SIG-M5 treated with dmso at 0.1 percent for 504 hours (cell line): ENCODE results near the gene ATF7.
"Not testable (repeated sequence)": the region's sequence is repeated elsewhere in the genome, so short reads cannot be mapped to it uniquely, and the experiment has no call there.

ENCODE experiments used
- DNase-seq: peaks from one replicate; lab custom pipeline; 2025; ENCODE audit not compliant: unreplicated experiment; lab: John Stamatoyannopoulos, UW

The ATF7 gene

DNA sequence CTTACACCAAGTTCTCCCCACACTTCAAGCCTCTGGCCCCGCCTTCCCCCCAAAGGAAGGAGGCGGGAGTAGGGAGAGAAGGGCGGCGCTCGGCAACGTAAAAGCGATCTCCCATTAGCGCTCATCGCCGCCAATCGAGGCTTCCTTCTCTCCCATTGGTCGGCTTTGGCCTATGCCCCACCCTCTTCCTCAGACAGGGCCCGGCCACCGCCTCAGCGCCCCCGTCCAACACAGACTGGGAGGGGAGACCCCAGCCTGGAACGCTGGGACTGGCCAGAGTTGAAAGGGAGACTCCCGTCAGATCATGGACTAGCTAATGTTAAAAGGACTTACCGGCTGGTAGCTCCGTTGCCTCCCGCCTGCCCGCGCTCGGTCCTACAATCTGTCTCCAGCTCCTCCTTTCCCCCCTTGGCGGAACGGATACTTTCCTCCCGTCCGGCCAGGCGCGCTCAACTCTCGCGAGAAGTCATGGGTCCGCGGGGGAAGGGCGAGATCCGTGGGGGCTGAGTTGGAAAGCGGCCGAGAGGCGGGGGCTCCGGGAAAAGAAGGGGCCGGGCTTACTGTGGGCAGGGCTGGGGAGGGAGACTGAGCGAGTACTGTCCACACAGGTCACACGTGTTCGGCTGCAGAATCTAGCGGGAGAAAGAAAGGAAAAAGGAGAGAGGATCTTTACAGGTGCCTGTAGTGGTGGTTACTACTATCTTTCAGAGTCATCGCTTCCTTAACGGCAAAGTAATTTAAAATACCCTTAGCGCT lies at the start of gene ATF7:
Gene ATF7 (minus strand): TSS at position 437 of the 756 bp plus-strand sequence. CDS start 25,382 bp downstream, outside the sequence.
- DNase-seq = peak; percentile 98

DNA sequence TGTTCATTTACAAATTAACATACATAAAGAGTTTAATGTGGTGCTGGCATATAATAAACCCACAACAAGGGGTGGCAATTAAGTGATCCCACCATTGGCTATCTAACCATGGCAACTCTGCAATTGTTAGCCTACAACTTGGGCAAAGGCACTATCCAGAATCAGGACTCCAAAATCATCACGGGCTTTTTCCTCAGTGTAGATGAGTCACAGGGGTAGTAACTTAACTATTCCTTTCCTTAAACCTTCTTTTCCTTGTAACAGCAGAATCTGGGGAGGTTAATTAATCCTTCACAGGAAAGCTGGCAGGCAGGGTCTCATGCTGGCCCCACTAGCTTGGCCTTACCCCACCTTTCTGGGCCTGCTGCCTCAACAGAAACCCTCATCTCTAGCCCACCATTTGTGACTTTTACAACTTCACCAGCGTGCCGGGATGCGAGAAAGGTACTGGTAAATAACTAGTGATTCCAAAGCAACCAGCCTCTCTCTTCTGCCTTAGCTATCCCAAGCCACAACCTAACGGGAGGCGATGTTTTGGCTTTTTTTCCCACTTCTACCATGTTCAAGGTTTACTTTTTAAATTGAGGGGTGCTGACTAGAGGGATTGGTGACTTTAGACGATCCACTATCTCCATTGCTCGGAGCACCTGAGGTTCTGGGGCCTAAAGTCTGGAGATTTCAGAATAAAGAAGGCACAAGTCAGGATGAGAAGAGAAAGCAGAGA lies 49.0 kb upstream of the ATF7 start:
- DNase-seq = no peak

DNA sequence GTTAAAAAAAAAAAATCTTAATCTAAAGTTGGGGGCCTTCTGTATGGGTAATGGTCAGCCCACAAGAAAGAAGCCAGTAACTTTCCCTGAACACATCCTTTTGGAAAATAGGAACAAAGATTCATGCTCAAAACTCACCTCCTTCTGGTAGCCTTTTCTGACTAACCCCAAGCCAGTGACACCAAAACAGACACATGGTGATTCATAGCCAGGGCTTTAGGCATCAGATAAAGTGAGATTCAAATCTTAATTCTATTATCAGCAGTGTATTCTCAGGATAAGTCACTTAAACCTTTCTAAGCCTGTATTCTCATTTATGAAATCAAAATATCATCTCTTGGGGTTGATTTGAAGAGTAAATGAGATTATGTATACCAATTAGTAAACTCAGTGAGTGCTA lies 44.8 kb upstream of the ATF7 start:
- no peak for DNase-seq

DNA sequence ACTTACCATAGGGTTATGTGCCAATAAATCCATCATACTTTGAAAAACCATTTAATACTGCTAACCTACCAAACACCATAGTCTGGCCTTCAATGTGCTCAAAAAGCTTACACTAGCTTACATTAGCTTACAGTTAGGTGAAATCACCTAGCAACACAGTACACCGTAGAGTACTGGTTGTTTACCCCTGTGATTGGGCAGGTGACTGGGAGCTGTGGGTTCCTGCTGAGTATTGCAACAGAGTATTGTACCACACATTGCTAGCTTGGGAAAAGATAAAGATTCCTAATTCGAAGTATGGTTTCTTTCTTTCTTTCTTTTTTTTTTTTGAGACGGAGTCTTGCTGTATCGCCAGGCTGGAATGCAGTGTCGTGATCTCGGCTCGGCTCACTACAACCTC lies 44.1 kb upstream of the ATF7 start:
- no peak for DNase-seq

DNA sequence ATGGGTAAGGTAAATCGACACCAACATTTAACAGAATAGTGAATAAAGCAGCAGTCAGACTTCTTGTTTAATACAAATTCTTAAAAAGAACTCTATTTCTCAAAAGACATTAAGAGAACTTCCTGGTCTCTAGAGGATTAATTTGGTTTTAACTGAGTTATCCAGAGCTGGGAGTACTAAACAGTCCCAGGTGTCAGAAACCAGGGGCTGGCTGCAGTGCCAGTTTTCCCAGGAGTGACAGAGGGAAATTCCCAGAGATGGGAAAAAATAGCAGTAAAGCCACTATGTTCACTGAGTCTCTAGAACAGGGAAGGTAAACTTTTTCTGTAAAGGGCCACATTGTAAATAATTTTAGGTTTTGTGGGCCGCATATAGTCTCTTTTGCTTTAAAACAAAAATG lies 40.9 kb upstream of the ATF7 start:
- DNase-seq = no peak

DNA sequence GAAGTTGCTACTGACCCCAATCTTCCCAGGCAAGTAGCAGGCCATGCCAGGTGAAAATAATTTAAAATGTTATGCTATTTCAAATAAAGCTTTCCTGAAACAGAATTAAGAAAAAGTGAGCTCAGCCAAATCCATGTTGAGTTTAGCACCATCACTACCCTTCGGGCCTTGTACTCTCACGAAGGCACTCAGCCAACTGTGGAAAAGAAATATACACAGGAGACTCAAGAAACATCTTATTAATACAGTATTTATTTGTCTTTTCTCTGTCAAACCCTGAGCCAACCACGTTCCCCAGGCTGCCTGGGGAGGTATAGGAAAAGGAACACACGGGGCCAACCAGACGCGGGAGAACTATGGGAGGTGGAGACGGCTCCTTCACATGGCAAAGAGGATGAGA lies 38.8 kb upstream of the ATF7 start:
- DNase-seq = no peak

DNA sequence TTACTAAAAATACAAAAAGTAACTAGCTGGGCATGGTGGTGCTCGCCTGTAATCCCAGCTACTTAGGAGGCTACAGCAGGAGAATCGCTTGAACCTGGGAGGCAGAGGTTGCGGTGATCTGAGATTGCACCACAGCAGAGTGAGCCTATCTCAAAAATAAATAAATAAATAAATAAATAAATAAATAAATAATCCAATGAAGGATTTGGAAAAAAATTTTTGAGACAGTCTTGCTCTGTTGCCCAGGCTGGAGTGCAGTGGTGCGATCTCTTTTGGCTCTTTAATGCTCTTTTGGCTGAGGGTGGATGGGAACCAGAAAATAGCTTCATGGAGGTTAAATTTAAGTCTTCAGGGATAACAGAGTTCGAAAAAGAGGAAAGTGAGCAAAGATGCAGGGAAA lies 38.0 kb upstream of the ATF7 start:
- DNase-seq = no peak

DNA sequence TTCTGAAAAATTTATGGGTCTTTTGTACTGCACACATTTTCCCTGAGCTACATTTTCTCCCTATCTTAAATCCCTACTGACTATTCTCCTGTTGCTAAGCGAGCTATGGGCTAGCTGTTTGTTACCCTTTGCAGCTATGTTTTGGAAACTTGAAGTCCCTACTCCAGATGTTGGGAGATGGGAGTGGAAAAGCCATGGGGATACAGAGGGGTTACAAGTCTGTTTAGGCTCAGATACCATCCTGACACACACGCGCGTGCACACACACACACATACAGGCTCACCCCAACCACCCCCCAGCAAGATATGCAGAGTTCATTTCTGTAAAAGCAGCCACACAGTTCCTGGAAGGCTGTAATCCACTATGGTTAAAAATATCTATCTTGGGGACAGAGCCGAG lies 33.9 kb upstream of the ATF7 start:
- DNase-seq = no peak

DNA sequence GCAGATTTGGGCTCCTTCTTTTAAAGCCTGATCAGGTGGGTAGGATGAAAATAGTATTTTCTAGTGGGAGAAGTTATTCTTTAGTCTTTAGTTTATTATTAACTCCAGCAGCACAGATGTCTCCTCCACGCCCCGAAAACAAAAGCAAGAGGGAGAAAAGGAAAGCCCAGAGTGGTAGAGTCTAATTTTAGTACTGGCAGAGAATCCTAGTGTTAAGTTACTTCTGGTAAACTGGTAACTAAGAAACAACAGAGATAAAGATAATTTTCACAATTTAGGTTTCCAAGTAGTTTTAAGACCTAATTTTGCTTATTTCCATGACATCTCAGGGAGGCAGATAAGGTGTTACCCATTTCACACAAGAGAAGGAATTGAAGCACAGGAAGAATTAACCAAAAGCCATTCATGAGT lies 33.4 kb upstream of the ATF7 start:
- no peak for DNase-seq

DNA sequence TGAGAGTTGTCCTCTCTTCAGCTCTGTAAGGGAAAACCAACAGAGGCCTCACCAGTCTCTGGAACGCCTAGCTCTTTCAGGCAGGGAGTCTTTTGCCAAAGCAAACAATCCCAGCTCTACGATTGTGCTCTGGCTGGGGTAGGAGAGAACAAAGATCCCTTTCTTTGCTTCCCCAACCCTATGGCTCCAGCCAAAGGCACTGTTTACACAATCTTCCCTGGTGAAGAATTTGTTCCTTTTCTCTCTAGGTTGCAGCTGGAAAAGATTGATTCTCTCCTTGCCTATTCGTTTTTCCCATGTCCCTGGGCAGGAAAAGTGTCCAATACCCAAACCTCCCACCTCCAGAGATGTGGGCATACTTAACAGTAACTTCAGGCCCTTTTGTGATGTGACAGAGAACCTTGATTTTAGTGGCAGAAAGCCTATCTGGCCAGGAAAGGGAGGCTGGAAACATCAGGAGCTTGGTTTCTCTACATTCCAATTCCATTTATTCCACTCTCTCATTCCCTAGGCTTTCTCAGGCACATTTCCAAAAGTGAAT lies 32.9 kb upstream of the ATF7 start:
- no peak for DNase-seq

DNA sequence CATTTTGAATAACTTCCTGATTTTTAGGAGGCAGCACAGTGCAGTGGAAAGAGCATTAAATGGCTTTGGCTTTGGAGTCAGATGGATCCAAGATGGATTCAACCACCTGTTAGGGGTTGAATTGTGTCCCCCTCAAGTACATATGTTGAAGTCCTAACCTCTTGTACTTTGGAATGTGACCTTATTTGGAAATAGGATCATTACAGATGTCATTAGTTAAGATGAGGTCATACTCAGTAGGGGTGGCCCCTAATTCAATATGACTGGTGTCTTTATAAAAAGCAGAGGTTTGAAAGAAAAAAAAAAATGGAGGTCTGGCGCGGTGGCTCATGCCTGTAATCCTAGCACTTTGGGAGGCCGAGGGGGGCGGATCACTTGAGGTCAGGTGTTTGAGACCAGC lies 30.9 kb upstream of the ATF7 start:
- DNase-seq = no peak

DNA sequence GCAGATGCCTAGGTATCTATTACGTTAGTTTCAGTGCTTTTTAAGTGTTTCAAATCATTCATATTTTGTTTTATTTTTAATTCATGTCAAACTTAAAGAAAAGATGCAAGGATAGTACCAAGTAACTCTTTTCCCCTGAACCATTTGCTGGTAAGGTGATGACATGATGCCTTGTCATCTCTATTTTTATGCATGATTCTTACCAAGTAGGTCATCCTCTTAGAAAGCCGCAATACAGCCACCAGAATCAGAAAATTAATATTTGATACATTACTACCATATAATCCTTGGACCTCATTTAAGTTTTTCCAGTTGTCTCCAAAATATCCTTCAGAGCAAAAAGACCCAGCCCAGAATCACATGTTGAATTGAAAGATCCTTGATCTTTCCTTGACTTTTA lies 27.4 kb upstream of the ATF7 start:
- DNase-seq = no peak

DNA sequence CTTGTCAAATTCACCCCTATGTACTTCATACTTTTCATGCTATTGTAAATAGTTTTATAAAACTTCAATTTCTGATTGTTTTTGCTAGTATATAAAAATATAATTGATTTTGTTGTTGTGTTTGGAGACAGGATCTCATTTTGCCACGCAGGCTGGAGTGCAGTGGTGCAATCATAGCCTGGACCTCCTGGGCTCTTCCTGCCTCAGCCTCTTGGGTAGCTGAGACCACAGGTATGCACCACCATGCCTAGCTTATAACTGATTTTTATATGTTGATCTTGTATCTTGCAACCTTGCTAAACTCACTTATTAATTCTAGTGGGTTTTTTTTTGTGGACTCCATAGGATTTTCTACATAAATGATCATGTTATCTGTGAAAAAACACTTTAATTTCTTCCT lies 26.2 kb upstream of the ATF7 start:
- DNase-seq = no peak

DNA sequence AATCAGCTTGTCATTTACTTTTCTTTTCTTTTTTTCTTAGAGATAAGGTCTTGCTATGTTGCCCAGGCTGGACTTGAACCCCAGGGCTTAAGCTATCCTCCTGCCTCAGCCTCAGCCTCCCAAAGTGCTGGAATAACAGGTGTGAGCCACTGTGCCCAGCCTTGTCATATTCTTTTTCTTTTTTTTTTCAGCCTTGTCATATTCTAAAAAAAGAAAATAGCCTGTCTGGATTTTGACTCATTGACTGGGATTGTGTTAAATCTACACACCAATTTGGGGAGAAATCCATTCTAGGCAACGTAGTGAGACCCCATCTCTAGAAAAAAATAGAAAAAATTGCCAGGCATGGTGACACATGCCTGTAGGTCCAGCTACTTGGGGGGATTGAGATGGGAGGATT lies 25.6 kb upstream of the ATF7 start:
- no peak for DNase-seq

DNA sequence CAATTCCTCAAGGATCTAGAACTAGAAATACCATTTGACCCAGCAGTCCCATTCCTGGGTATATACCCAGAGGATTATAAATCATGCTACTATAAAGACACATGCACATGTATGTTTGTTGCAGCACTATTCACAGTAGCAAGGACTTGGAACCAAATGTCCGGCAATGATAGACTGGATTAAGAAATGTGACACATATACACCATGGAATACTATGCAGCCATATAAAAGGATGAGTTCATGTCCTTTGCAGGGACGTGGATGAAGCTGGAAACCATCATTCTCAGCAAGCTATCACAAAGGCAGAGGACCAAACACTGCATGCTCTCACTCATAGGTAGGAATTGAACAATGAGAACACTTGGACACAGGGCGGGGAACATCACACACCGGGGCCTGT lies 20.1 kb upstream of the ATF7 start:
- not testable (repeated sequence) for DNase-seq

DNA sequence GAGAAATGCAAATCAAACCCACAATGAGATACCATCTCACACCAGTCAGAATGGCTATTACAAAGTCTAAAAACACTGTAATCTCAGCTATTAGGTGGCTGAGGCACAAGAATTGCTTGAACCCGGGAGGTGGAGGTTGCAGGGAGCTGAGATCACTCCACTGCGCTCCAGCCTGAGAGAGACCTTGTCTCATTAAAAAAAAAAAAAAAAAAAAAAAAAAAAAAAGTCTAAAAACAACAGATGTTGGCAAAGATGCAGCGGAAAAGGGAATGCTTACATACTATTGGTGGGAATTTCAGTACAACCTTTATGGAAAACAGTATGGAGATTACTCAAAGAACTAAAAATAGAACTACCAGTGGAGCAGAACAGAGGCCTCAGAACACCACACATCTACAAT lies 19.0 kb upstream of the ATF7 start:
- DNase-seq = no peak

DNA sequence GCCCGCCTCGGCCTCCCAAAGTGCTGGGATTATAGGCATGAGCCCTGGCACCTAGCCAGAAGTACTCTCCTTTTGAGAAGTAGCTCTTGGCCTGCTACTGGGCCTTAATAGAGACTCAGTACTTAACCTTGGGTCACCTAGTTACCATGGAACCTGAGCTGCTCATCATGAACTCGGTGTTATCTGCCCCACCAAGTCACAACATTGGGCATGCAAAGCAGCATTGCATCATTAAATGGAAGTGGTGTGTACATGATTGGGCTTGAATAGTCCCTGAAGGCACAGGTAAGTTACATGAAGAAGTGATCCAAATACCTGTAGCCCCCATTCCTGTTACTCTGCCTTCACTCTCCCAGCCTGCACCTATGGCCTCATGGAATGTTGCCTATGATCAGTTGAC lies 18.0 kb upstream of the ATF7 start:
- no peak for DNase-seq

DNA sequence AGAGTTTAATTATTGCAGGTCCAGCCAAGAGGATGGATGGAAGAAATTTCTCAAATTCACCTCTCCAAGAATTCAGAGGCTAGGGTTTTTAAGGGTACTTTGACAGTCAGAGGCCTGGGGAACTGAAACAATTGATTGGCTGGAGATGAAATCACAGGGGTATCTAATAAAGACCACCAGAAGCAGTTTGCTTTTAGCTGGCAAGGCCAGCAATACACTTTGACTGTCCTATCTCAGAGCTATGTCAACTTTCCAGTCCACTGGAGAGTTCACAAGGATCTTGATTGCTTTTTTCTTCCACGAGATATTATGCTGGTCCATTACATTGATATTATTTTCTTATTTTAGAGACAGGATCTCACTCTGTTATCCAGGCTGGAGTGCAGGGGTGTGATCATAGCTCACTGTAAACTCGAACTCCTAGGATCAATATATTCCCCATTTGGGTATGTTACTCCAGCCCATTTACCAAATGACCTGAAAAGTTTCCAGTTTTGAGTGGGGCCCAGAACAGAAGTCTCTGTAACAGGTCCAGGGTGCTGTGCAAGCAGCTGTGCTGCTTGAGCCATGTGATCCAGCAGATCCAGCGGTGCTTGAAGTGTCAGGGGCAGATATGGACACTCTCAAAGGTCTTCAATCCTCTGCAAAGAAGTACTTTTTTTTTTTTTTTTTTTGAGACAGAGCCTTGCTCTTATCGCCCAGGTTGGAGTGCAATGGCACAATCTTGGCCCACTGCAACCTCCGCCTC lies 17.2 kb upstream of the ATF7 start:
- DNase-seq = no peak

DNA sequence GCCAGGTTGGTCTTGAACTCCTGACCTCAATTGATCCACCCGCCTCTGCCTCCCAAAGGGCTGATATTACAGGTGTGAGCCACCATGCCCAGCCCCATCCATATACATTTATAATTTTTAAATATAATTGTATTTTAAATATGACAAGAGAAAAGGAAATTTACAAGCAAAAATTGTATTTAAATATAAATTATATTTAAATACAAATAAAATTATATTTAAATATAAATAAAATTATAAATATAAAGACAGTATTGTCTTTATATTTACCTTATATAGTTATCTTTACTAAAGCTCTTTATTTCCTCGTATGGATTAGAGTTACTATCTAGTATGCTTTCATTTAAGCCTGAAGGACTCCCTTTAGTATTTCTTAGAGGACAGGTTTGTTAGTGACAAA lies 11.9 kb upstream of the ATF7 start:
- no peak for DNase-seq

DNA sequence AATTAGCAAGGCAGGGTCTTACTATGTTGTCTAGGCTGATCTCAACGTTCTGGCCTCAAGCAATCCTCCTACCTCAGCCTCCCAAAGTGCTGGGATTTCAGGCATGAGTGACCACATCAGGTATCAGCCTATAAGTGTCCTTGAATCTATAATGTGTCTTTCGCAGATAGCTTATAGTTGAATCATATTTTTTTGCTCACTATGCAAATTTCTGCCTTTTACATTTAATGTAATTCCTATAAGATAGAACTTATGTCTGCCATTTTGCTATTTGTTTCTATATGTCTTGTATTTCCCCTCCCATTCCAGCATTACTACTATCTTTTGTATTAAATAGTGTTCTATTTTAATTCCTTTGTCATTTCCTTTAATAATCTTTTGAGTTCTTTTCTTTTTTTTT lies 10.5 kb upstream of the ATF7 start:
- DNase-seq = no peak

DNA sequence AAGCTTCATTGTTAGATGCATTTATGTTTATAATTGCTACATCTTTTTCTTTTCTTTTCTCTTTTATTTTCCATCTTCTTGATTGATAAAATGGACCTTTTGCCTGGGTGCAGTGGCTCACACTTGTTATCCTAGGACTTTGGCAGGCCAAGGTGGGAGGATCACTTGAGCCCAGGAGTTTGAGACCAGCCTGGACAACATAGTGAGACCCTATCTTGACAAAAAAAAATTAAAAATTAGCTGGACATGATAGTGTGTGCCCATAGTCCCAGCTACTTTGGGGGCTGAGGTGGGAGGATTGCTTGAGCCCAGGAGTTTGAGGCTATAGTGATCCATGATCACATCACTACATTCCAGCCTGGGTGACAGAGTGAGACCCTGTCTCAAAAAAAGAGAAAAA lies 9.5 kb upstream of the ATF7 start:
- DNase-seq = not testable (repeated sequence)

DNA sequence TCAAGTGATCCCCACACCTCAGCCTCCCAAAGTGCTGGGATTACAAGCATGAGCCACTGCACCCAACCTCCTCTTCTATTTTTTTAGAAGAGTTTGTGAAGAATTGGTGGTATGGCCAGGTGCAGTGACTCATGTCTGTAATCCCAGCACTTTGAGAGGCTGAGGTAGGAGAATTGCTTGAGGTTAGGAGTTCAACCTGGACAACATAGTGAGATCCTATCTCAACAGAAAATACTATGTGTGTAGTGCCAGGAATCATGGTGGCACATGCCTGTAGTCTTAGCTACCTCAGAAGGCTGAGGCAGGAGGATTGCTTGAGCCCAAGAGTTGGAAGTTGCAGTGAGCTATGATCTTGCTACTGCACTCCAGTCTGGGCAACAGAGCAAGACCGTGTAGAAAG lies 5.5 kb upstream of the ATF7 start:
- no peak for DNase-seq
